Upper lobe of right lung (tissue), 1 donor: ENCODE data around the gene GPD1. TPM values are rescaled to one million over a fixed set of nuclear protein-coding genes. Genes with fewer than 3 reads are reported as not detected.

Experiments used
- ATAC-seq: fragments of 200-7000 bp; cut with Tn5 transposase; one replicate; pipeline ENCODE4 v1.9.1; 2020; ENCODE audit warnings: mild to moderate bottlenecking, moderate library complexity
- DNase-seq: peaks from one replicate; pipeline ENCODE4 v3.0.0-alpha.2; 2020
- H3K27ac ChIP-seq: fragments of 200-600 bp; one replicate; pipeline ENCODE4 v1.8.0; 2022
- H3K27me3 ChIP-seq: fragments of 200-600 bp; one replicate; pipeline ENCODE4 v1.8.0; 2022; ENCODE audit warnings: mild to moderate bottlenecking
- H3K36me3 ChIP-seq: fragments of 200-600 bp; one replicate; pipeline ENCODE4 v1.8.0; 2022
- H3K4me1 ChIP-seq: fragments of 200-600 bp; one replicate; pipeline ENCODE4 v1.8.0; 2022
- H3K4me3 ChIP-seq: fragments of 200-600 bp; one replicate; pipeline ENCODE4 v1.8.0; 2022; ENCODE audit warnings: mild to moderate bottlenecking
- H3K9me3 ChIP-seq: fragments of 200-600 bp; one replicate; pipeline ENCODE4 v1.8.0; 2022
- CTCF ChIP-seq: fragments of 200-600 bp; IDR thresholded peaks from one replicate; pipeline ENCODE4 v1.8.0; 2022; ENCODE audit warnings: antibody characterized with exemption
- intact Hi-C: fragments of 100-400 bp; cut with DNase I; formaldehyde crosslinking; loops from one replicate; pipeline ENCODE4 v1.11.0; 2022
- total RNA-seq: library from RNA; stranded (reverse); fragmentation: NEBNext Ultra II Directional; extraction: Animal tissue kit (Norgen Biotek cat#: 25700); gene quantifications from one replicate; pipeline ENCODE4 v1.2.1, GENCODE V29; 2021
- donor health status: DM: no; HTN: yes; CAD: no; lungs with severe emphysema.

GPD1 gene
- total RNA-seq, 1 donor from 2014 or later = 32.9 TPM

GRCh38 chr12:50090391-50090790 is 13.4 kb upstream of the GPD1 start:
- intact Hi-C loops = no loop called here
- H3K36me3 ChIP-seq = peaks cover 90% of the 10 kb centered on the region
- H3K27me3 ChIP-seq = no peaks in the 10 kb centered on the region
- no peak overlapping the region for H3K4me3 ChIP-seq
- no peaks in the 10 kb centered on the region for H3K9me3 ChIP-seq
- no peak for DNase-seq
- H3K4me1 ChIP-seq = peaks cover 5% of the 10 kb centered on the region
- H3K27ac ChIP-seq = no peak overlapping the region
- no peak for TF ChIP-seq CTCF
- ATAC-seq = no peak

GRCh38 chr12:50097952-50098351 is 5.9 kb upstream of the GPD1 start:
- intact Hi-C loops = no loop called here
- H3K36me3 ChIP-seq = peaks cover 84% of the 10 kb centered on the region

GRCh38 chr12:50099302-50100008 is 4.4 kb upstream of the GPD1 start:
- H3K36me3 ChIP-seq = peaks cover 69% of the 10 kb centered on the region
- no peak overlapping the region for H3K4me3 ChIP-seq
- no peaks in the 10 kb centered on the region for H3K27me3 ChIP-seq
- no peak overlapping the region for H3K27ac ChIP-seq
- ATAC-seq (no peak), DNase-seq (no peak)
- TF ChIP-seq CTCF = no peak
- no peaks in the 10 kb centered on the region for H3K9me3 ChIP-seq
- H3K4me1 ChIP-seq = no peaks in the 10 kb centered on the region
- intact Hi-C loops = no loop called here

More at GRCh38 chr12:50097952-50098351, 5.9 kb upstream of the GPD1 start:
- H3K27me3 ChIP-seq = no peaks in the 10 kb centered on the region
- H3K27ac ChIP-seq = no peak overlapping the region
- no peaks in the 10 kb centered on the region for H3K4me1 ChIP-seq
- no peak for DNase-seq
- no peak for ATAC-seq
- no peak for TF ChIP-seq CTCF
- no peak overlapping the region for H3K4me3 ChIP-seq
- no peaks in the 10 kb centered on the region for H3K9me3 ChIP-seq

GRCh38 chr12:50100561-50100960 is 3.2 kb upstream of the GPD1 start:
- no peak for DNase-seq
- H3K4me3 ChIP-seq = no peak overlapping the region
- ATAC-seq = no peak
- peaks cover 58% of the 10 kb centered on the region for H3K36me3 ChIP-seq
- H3K9me3 ChIP-seq = no peaks in the 10 kb centered on the region
- H3K27ac ChIP-seq = no peak overlapping the region
- H3K27me3 ChIP-seq = no peaks in the 10 kb centered on the region
- intact Hi-C loops = no loop called here
- TF ChIP-seq CTCF = no peak
- peaks cover 7% of the 10 kb centered on the region for H3K4me1 ChIP-seq

GRCh38 chr12:50101663-50102062 is 2.1 kb upstream of the GPD1 start:
- TF ChIP-seq CTCF = peak; percentile 44
- ATAC-seq (no peak), DNase-seq (no peak)
- H3K36me3 ChIP-seq = peaks cover 47% of the 10 kb centered on the region
- no peak overlapping the region for H3K4me3 ChIP-seq
- no peak overlapping the region for H3K27ac ChIP-seq
- no peaks in the 10 kb centered on the region for H3K9me3 ChIP-seq
- H3K4me1 ChIP-seq = peaks cover 8% of the 10 kb centered on the region
- H3K27me3 ChIP-seq = no peaks in the 10 kb centered on the region
- intact Hi-C loops = no loop called here
